ENCODE results near the gene GAS6. TPM values are rescaled to one million over a fixed set of nuclear protein-coding genes. Genes with fewer than 3 reads are reported as not detected.

The GAS6 gene
- total RNA-seq, 1 experiment from 2014 or later: 93.8 TPM

DNA sequence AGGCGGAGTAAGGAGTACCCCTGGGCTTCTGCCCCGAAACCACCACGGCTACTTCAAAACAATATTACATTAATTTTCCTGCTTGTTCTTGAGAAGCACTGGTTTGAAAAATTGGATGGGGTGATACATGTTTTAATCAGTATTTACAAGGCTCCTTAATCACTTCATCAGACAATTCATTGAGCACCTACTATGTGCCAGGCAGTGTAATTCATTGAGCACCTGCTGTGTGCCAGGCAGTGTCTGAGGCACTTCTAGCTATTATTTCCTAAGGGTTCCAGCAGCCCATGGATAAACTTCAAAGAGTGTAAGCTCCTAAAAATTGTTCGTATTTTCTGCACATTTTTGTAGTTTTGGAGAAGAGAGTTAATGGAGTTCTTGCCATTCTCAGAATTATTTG, 1.6 kb upstream of the GAS6 start:
- CTCF ChIA-PET: no interaction called here
- no peak for DNase-seq
- intact Hi-C loops (cut with micrococcal nuclease; ENCODE audit: unreplicated experiment): no loop called here
- Histone ChIP-seq H3K36me3 (ENCODE audit: low read depth) (no peaks in the 10 kb centered on the region), H3K4me3 (no peak overlapping the region), H3K9me3 (ENCODE audit: insufficient read depth, low read depth) (0 out of 2 replicates have a peak, but pooled peaks cover 10% of the 10 kb centered on the region), H2AFZ (no peak overlapping the region), H4K20me1 (ENCODE audit: insufficient read depth) (no peaks in the 10 kb centered on the region), H3K4me1 (replicated peaks; ENCODE audit: insufficient read depth) (peaks cover 13% of the 10 kb centered on the region; the same call in 1 of the 2 replicates), H3K4me2 (no peak overlapping the region), H3K79me2 (ENCODE audit: low read depth) (no peaks in the 10 kb centered on the region), H3F3A (ENCODE audit: insufficient read depth, low read depth) (no peaks in the 10 kb centered on the region), H3K27ac (no peak overlapping the region), H3K27me3 (ENCODE audit: insufficient read depth, low read depth) (peaks cover 10% of the 10 kb centered on the region; the same call in 1 of the 2 replicates), H3K9me2 (ENCODE audit: insufficient read depth) (no peaks in the 10 kb centered on the region)
- TF ChIP-seq, protein P1, sequence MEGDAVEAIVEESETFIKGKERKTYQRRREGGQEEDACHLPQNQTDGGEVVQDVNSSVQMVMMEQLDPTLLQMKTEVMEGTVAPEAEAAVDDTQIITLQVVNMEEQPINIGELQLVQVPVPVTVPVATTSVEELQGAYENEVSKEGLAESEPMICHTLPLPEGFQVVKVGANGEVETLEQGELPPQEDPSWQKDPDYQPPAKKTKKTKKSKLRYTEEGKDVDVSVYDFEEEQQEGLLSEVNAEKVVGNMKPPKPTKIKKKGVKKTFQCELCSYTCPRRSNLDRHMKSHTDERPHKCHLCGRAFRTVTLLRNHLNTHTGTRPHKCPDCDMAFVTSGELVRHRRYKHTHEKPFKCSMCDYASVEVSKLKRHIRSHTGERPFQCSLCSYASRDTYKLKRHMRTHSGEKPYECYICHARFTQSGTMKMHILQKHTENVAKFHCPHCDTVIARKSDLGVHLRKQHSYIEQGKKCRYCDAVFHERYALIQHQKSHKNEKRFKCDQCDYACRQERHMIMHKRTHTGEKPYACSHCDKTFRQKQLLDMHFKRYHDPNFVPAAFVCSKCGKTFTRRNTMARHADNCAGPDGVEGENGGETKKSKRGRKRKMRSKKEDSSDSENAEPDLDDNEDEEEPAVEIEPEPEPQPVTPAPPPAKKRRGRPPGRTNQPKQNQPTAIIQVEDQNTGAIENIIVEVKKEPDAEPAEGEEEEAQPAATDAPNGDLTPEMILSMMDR (conservative IDR thresholded peaks at IDR 0.05): no peak
- TF ChIP-seq EZH2 (IDR thresholded peaks at IDR 0.05; ENCODE audit: low read depth): no peak
- POLR2A ChIA-PET (ENCODE audit: unreplicated experiment): no interaction called here
- no TSS peak for BruUV-seq (replicated peaks)

DNA sequence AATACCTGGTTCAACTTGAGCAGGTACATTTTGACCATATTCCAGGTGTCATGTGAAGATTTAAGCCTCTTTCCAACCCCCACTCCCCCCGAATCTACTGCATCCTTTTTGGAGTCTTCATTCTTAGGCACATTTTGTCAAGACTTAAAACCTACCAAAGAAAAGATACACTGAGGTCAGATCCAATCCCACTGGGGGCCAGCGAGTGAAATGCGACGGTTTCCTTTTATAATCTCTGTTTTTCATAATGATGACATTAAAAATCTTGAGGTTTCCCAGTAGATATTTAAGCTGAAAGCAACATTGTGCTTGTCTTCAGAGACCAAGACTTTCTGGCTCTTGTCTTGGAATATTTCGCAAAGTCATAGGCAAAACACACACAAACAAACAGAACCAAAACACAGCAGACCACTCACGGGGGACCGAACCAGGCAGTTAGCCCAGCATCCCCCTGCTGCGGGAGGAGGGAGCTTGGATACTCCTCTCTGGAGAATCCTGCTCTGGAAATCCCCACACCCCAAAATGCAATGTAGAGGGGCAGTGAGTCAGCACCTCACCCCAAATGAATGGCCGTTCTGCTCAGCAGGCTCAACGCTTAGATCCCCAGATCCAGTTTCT, 506 bp upstream of the GAS6 start:
- Histone ChIP-seq H3K27ac (no peak overlapping the region), H3K27me3 (ENCODE audit: insufficient read depth, low read depth) (peaks cover 10% of the 10 kb centered on the region; the same call in 1 of the 2 replicates), H4K20me1 (ENCODE audit: insufficient read depth) (no peaks in the 10 kb centered on the region), H2AFZ (peak overlapping the region; percentile 73), H3K4me3 (peak overlapping the region; percentile 57), H3F3A (ENCODE audit: insufficient read depth, low read depth) (peaks cover 8% of the 10 kb centered on the region), H3K36me3 (ENCODE audit: low read depth) (no peaks in the 10 kb centered on the region), H3K79me2 (ENCODE audit: low read depth) (no peaks in the 10 kb centered on the region), H3K9me2 (ENCODE audit: insufficient read depth) (no peaks in the 10 kb centered on the region), H3K4me1 (replicated peaks; ENCODE audit: insufficient read depth) (peaks cover 13% of the 10 kb centered on the region; the same call in 1 of the 2 replicates), H3K9me3 (ENCODE audit: insufficient read depth, low read depth) (0 out of 2 replicates have a peak, but pooled peaks cover 11% of the 10 kb centered on the region), H3K4me2 (peak overlapping the region; percentile 81)
- intact Hi-C loops (cut with micrococcal nuclease; ENCODE audit: unreplicated experiment): loop anchor here (5.0 kb wide), 1 partner anchor 42 kb away; no protein-coding TSS in a partner anchor
- no peak for TF ChIP-seq EZH2 (IDR thresholded peaks at IDR 0.05; ENCODE audit: low read depth)
- TF ChIP-seq, protein P1 (conservative IDR thresholded peaks at IDR 0.05): no peak
- TSS peak; percentile 67 for BruUV-seq (replicated peaks)
- DNase-seq: no peak
- ChIA-PET CTCF (no interaction called here), POLR2A (ENCODE audit: unreplicated experiment) (interaction anchor here (0.8 kb wide), 1 partner anchor 51 kb away, joined by 10 read pairs; no protein-coding TSS in a partner anchor)

DNA sequence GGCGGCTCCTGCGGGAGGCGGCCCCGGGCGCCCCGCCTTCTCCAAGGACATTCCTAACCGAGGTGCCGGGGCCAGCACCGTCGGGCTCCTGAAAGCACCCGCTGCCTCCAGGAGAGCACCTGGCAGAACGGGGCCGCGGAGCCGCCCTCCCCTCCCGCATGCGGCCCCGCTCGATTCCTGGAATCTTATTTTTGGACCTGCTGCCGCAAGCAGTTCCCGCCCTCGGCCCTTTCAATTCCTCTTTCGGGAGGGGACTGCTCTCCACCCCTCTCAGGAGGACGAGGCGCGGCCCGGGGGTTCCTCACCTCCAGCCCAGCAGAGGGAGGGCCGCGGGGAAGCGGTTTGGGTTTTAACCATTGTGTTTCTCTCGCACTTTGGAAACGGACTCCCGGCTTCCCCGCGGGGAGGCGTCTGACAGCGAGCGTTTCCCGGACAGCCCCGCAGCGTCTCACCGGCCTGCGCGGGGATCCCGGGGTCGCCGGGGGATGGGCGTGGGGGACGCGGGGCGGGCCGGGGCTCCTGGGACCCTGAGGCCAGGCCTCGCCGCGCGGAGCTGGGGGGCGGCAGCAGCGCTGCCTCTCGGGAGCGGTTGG, 849 bp downstream of the GAS6 start:
- Histone ChIP-seq H3K27ac (no peak overlapping the region), H3K4me3 (peak overlapping the region; percentile 57; the same call in 1 of the 2 replicates), H3K9me3 (ENCODE audit: insufficient read depth, low read depth) (0 out of 2 replicates have a peak, but pooled peaks cover 8% of the 10 kb centered on the region), H3K79me2 (ENCODE audit: low read depth) (no peaks in the 10 kb centered on the region), H3K27me3 (ENCODE audit: insufficient read depth, low read depth) (peaks cover 10% of the 10 kb centered on the region; the same call in 1 of the 2 replicates), H3K36me3 (ENCODE audit: low read depth) (no peaks in the 10 kb centered on the region), H2AFZ (peak overlapping the region; percentile 83), H3K9me2 (ENCODE audit: insufficient read depth) (no peaks in the 10 kb centered on the region), H3F3A (ENCODE audit: insufficient read depth, low read depth) (peaks cover 21% of the 10 kb centered on the region), H3K4me2 (peak overlapping the region; percentile 81), H4K20me1 (ENCODE audit: insufficient read depth) (no peaks in the 10 kb centered on the region), H3K4me1 (replicated peaks; ENCODE audit: insufficient read depth) (peaks cover 13% of the 10 kb centered on the region; the same call in 1 of the 2 replicates)
- intact Hi-C loops (cut with micrococcal nuclease; ENCODE audit: unreplicated experiment): loop anchor here (5.0 kb wide), 1 partner anchor 41 kb away; no protein-coding TSS in a partner anchor
- POLR2A ChIA-PET (ENCODE audit: unreplicated experiment): no interaction called here
- CTCF ChIA-PET: no interaction called here
- DNase-seq: peak in 1 of 2 experiments; percentile 52
- BruUV-seq (replicated peaks): no TSS peak
- TF ChIP-seq, protein P1 (conservative IDR thresholded peaks at IDR 0.05): no peak
- no peak for TF ChIP-seq EZH2 (IDR thresholded peaks at IDR 0.05; ENCODE audit: low read depth)

Measured in PC-9 (cell line).